Activated T-cell treated with anti-CD3 and anti-CD28 coated beads for 48 hours (primary cell): ENCODE measurements around the gene COL5A1.

ENCODE experiments used
- DNase-seq: peaks from one replicate; pipeline ENCODE4 v3.0.0-alpha.2; 2020; ENCODE audit warnings: low read depth

COL5A1 gene

DNA sequence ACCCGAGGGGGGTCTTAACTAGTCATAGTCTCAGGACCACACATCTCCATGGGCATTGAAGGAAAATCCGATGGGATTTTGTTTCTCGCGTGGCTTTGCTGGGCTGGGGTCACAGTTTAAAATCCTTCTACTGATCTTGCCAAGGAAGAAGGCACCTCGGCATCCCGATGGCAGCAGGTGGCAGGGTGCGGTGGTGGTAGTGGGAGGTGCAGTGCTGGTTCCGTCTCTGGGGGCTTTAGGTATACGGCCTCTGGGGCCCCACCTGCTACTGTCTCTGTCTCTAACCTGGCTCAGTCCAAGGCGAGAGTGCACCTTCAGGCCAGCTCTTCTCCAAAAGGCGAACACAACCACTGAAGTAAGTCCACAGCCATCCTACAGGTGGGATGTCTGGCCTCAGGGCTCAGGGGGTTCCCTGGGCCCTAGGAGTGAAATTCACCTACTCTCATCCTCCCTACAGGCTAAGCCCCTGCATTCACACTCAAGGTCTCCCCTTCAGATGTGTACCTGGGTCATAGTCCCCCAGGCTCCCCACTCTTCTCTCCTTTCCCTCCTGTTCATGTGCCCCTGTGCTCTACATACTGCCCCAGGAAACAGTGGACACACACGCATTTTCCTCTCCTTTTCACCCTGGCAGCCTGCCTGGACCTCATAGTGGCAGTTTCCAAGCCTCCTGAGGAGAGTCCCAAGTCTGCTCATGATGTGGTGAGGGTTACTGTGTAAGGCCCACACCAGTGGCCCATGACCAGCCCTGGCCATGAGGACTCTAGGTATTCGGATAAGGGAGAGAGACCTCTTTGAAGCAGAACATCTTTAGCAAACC lies 238.3 kb downstream of the COL5A1 start:
- no peak for DNase-seq

DNA sequence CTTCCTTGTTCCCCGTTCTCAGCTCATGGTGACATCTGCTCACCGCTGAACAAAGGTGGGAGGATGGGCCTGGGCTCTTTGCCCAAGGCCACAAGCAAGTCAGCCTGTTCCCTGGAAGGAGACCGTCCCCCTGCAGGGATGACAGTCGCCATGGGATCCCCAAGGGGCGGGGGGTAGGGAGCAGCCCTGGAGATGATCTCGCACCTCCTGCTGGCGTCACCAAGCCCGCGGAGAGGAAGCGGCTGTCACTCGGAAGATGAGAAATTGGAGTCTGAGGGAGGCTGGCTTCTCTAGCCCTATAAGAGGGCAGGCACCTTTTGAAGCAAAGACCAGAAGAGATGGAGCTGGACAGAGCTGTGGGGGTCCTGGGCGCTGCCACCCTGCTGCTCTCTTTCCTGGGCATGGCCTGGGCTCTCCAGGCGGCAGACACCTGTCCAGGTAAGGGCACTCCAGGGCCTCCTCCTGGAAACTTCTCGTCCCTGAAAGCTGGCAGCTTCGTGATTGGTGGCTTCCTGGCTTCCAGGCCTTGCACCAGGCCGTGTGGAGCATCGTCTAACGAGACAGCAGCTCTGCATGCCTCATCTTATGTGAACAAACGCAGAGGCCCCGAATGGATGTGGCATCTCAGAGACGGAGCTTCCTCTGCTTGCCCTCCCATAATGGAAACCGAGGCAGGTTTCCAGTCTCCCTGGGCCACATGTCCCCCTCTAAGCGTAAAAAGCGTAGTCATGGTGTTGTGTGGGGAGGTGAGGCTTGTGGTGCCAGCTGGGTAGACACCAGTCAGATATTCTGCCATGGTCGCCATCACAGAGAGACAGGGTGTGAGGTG lies 239.1 kb downstream of the COL5A1 start, which contains the start of gene FCN2:
FCN2 (plus strand) TSS at position 327 of the 829 bp plus-strand sequence; CDS start at position 339, 12 bp downstream.
- no peak for DNase-seq

DNA sequence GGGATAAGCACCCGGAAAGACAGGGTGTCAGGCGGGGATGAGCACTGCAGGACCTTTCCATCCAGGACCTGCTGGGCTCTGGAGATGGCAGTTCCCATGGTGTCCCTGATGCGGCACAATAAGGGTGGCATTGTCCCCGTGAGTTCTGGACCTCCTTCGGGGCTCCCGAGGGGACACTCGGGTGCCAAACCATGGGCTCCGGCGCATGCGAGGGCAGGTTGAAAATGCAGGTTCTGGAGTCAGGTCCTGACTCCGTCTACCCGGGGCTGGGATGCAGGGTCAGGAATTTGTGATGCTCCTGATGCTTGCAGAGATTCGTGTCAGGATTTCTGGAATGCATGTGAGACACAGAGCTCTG lies 239.7 kb downstream of the COL5A1 start:
- no peak for DNase-seq

DNA sequence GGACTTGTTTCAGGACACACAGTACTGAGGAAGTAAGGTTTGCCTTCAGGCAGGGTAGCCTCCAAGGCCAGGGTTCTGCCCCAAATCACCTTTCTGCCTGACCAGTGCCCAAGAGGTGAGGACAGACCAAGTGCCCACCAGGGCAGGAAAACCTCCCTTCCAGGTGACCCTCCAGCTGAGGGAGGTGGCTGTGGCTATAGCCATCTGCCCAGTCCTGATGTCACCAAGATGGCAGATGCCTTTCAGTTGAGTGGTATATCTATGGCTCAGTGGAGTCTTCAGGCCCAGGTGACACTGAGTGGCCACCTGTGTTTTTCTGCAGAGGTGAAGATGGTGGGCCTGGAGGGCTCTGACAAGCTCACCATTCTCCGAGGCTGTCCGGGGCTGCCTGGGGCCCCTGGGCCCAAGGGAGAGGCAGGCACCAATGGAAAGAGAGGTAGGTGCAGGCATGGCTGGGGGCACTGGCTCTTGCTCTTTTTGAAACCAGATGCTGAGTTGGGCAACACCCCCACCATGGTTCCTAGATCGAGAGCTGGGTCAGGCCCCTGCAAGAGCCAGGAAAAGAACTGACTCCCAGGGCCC lies 240.7 kb downstream of the COL5A1 start:
- DNase-seq, result no peak

DNA sequence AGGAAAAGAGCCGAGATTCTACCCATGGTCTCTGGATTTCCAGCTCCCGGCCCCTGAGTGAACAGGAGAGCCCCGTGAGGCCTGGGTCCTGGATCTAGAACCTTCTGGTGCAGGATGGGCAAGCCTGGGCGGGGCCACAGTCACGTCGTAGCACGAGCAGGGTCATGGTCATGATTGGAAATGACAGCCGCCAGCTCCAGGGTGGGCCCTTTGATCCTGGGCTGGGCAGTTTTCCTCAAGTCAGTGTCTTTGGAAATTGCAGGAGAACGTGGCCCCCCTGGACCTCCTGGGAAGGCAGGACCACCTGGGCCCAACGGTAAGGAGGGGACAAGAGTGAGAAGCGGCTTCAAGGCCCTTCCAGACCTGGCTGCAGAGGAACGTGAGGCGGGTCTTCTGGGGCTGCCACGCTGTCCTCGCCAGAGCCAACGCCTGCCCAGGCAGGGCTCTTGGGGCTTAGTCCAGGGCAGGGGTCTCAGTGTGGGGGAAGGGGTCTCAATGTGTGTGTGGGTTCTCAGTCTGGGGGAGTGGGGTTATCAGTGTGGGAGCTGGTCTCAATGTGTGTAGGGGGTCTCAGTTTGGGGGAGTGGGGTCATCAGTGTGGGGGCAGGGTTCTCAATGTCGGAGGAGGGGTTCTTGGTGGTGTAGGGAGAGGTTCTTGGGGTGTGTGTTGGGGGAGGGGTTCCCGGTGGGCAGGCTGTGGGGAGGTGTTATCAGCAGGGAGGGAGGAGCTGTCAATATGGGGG lies 241.6 kb downstream of the COL5A1 start:
- no peak for DNase-seq

DNA sequence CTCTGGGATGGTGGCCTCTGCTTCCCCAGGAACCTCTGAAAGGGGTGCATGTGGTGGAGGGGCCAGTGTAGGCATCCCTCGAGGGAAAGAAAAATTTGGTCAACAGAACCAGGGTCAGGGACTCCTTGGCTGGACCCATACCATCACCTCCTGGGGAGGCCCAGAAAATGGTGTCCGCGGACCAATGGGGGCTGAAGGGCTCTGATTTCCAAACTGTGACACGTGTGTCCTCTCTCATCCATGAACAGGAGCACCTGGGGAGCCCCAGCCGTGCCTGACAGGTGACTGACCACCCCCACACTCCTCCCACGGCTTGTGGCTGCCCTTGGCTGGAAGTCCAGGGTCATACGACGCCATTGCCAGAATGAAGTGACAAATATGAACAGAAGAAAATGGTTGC lies 242.9 kb downstream of the COL5A1 start:
- no peak for DNase-seq

DNA sequence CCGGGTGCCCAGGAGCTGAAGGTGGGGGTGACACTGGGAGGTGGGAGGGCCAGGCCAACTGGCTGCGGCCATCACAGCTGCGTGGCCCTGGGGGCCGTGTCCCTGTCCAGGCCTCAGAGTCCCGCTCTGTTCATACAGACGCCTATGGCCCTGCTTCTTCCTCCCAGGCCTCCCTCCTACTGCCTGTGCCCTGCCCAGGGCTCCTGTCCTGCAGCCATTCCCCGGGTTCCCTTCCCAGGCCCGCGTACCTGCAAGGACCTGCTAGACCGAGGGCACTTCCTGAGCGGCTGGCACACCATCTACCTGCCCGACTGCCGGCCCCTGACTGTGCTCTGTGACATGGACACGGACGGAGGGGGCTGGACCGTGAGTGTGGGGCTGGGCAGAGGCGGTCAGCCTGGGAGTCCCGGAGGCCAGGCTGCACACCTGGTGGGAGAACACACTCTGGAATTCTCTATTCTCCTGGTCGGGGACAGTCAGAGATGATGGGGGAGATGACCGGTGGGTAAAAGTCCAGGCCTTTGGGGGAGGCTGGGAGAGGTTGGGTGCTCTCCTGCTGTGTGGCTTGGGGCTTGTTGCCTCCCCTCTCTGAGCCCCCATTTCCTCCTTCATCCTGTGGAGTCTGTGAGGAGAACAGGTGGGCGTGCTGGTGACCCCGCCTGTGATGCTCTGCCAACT lies 243.5 kb downstream of the COL5A1 start:
- no peak for DNase-seq

DNA sequence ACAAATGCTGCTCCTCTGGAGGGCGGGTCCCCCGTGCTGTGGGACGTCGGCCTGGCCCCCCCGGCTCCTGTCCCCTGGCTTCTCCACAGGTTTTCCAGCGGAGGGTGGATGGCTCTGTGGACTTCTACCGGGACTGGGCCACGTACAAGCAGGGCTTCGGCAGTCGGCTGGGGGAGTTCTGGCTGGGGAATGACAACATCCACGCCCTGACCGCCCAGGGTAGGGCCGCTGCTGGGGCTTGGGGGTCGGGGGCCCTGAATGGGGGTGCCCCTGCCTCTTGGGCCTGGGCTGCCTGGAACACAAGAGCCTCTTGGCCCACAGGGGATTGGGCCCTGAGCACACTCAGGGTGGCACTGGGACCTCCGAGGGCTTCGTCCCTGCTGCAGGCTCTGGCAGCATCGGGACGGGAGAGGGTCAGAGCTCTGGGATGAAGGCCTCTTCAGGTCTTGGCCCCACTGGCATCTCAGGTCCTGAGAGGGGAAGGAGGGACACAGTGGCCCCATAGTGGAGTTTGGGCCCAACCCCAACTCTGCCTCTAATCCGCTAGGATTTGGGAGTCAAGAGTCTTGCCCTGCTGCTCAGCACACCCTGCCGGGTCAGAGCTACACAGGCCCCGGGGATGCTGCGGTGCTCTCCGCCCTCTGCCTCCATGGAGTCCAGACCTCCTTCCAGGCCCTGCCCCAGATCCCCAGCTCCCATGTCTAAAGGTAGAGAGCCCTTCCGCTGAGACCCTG lies 244.2 kb downstream of the COL5A1 start:
- DNase-seq, result no peak

DNA sequence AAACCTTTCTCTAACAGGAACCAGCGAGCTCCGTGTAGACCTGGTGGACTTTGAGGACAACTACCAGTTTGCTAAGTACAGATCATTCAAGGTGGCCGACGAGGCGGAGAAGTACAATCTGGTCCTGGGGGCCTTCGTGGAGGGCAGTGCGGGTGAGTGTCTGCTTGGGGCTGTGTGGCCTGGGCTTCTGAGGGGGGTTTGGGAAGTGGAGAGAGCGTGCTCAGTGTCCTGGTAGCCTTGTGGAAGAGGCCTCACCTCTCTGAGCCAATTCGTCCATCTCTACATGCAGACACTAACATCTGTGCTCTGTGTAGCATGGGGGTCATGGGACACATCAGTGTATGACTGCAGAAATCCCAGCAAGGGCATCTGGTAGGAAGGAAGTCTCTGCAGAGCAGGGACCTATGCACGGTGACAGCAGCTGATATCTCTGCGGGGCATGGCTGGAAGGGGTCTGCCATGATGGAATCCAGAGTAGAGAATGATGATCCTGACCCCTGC lies 244.9 kb downstream of the COL5A1 start:
- DNase-seq, result no peak

DNA sequence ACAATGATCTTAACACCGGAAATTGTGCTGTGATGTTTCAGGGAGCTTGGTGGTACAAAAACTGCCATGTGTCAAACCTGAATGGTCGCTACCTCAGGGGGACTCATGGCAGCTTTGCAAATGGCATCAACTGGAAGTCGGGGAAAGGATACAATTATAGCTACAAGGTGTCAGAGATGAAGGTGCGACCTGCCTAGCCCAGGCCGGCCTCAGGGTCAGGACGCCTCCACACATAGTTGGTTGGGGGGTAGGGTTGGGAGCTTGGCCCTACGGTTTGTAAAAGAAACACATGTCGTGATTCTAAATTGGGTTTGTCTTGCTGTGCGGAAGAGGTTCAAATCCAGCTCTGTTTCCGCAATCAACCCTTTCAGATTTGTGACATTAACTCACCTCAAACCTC lies 245.6 kb downstream of the COL5A1 start:
- DNase-seq, result no peak

DNA sequence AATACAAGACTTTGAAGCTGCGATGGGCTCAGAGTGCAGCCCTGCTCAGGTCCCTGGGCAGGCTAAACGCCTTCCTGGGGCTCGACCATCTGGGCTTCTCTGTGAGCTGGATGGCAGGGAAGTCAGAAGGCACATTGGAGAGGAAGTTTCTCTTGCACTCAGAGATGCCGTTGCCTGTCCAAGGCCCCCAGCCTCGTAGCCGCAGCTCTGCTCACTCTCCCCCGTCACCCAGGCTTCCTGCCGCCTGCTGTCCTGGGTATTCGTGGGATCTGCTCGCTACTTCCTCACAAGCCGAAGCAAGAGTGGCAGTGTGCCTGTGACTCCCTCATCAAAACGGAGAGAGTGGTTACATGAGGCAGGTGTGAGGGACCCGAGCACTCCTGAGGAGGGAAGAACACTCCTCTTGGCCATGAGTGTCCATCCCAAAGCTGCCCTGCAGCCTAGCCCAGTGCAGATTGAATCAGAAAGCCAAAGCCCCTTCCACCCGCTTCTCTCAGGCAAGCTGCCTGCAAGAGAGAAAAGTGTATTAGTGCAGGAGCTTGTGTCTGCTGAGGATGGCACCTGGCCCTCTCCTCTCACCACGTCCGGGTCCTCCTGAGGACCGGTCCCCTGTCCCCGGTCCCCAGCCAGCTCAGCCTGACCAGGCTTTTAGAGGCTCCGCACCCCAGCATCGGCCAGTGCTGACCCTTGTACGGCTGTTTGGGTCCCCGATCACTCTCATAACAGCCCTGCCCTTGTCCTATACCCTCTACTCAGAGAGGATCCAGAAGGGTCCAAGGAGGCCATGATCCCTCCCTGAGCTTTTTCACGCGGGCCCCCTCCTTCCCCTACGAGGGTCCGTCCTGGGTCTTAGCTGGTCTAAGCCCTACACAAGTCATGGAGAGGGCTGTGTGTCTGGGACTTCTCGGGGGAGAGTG lies 246.3 kb downstream of the COL5A1 start:
- DNase-seq, result no peak

DNA sequence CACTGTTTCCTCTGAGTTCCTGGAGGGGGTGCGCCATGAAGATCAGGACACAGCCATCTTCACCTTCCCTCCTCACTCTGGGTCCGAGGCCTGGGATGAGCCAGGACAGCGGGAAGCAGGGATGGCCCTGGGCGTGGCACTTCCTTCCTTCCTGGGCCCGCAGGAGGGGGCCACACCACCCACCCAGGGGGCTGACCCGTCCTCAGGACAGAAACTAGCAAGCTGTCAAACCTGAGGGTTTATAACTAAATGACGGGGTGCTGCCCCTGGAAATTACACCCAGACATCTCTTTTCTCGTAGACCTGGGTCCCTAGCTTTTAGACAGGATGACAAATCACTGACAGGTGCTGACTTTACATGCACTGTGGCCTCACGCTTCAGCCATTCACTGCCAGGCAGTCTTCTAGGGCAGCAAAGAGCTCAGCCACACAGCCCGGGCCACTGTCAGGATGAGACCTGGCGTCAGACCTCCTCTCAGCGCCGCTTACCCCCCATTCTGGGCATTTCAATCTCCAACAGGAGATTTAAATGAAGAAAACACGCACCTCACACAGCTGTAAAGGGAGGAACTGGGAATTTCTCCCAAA lies 247.1 kb downstream of the COL5A1 start:
- DNase-seq, result no peak

DNA sequence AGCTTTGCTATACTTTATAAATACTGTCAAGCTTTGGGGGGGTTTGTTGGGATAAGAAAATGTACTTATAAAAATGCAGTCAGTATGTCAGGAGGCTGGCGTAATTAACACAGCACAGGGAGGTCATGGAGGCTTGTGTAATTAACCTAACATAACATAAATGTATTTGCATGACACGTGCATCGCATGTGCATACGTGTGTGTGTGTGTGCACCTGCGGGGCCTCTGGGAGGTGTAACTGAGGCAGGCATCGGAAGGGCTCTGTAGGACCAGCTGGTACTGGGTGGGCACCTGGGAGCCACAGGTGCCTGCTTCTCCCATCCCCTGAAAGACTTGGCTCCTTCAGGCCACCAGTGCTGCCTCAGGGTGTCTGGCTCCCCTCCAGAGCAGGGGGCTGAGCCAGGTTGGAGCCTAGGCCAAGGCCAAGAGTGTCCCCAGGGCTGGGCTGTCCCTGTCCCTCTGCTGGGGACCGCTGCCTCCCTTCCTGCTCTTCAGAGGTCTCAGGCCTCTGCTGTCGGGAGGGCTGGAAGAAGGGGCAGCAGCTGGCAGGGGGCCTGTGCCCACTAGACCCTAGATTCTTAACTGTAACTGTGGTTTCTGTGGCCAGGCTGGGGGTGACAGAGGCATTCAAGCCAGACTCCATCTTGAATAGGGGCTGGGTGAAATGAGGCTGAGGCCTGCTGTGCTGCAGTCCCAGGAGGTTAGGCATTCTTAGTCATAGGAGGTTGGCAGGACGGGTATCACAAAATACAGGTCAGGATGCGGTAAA lies 248.0 kb downstream of the COL5A1 start:
- no peak for DNase-seq

DNA sequence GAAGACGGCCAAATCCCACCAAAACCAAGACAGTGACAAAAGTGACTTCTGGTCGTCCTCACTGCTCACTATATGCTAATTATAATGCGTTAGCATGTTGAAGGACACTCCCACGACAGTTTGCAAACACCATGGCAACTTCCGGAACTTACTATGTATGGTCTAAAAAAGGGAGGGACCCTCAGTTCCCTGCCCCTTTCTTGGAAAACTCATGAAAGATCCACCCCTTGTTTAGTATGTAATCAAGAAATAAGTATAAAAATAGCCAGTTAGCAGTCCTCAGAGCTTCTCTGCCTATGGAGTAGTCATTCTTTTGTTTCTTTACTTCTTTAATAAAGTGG lies 248.5 kb downstream of the COL5A1 start:
- no peak for DNase-seq

DNA sequence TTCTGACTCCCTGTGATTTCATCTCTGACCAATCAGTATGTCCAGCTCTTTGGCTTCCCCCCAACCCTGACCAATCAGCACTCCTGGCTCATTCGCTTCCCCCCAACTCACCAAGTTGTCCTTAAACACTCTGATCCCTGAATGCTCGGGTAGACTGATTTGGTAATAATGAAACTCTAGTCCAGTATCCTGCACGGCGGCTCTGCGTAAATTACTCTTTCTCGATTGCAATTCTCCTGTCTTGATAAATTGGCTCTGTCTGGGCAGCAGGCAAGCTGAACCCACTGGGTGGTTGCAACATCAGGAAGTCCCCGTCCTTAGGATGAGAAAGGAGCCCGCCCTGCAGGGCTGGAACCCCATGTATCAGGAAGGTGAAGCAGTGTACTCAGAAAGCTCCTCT lies 249.4 kb downstream of the COL5A1 start:
- no peak for DNase-seq

DNA sequence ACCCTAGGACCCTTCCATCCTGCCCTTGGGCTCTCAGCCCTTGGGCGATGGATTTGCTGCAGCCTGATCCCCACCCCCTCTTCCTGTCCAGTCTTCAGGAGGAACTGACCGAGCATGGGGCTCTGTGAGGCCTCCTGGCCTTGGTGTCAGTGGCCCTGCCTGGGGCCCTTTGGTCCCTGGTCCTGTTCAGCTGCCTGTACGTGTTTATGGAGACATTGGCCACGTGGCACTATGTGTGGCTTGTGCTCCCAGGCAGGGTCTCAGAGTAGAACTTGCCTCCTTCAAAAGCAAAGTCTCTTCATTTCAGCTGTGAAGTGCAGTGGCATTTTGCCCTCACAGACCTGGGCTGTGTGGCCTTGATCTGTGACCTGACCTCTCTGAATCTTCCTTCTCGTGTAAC lies 250.1 kb downstream of the COL5A1 start:
- no peak for DNase-seq

DNA sequence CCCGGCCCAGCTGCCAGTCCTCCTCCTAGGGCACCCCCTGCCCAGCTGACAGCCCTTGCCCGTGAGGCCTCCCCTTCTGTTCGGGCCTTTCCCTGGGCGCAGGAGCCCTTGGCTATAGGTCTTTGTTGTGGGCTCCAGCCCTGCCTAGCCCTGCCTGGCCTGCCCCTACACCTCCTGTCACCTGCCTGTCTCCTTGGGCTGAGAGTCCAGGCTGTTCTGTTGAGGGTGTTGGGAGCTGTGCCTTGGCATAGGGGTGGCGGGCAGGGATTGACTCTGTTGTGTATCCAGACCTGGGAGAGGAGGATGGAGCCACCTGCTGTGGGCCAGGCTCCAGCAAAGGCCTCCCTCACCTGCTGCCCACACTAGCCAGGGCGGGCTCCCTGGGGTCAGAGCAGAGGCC lies 250.6 kb downstream of the COL5A1 start:
- DNase-seq, result no peak

DNA sequence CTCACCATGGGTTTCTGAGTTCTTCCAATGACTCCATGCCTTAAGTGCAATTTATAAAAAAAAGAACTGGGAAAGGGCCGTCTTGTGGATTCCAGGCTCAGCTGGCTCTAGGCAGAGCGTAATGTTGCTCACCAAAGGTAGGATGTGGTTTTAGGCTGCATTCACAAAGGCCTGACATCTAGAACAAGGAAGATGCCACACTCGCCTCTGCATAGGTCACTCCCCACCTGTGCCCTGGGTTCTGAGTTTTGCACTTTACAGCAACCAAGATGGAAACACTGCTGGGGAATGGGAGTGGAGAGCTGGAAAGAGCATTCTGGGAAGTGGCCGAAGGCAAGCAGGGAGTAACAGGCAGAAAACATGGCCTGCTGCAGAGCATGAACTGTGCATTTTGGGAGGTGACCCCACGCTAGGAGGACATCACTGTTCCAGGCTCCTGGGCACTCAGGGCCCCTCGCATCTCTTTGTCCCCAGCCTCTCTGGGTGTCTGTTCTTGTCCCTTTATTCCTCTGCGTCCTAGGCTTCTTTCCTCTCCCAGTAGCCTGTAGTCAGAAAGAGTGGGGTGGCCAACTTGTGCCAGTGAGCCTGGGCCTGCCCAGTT lies 251.3 kb downstream of the COL5A1 start:
- no peak for DNase-seq
